ENCODE results near the gene CD40.

GRCh38 chr20:46117704-46118467 lies at the start of gene CD40:
- no peak for TF ChIP-seq CTCF (IDR thresholded peaks at IDR 0.05)
- TF ChIP-seq ZFX (IDR thresholded peaks at IDR 0.05; ENCODE audit: borderline replicate concordance) = no peak
